Small intestine (tissue), 4 donors: ENCODE measurements around the gene MYOM3. TPM values are rescaled to one million over a fixed set of nuclear protein-coding genes. Genes with fewer than 3 reads are reported as not detected.

Source experiments
- polyA plus RNA-seq, 4 donors: library from polyadenylated mRNA; stranded (reverse) in 3 of 4; unstranded in 1 of 4; fragments of 200-250 nt in 3 of 4; fragments of 120-200 nt in 1 of 4; gene quantifications; one replicate each; pipeline versions ENCODE4 v1.2.1 to v1.2.3, GENCODE V29; 2013
- donor health status: healthy with polysubstance abuse.
- donor health status: Bipolar disorder and iron deficiency.
- donor health status: healthy.

The MYOM3 gene
- polyA plus RNA-seq, 4 donors, result 1.7 to 84.8 (median 5.7) TPM

Other genes starting within 250 kb of the MYOM3 start
- 10 to 100 TPM; 44.9 to 81.8 (median 51.3) TPM for gene FUCA1, start 243.8 kb downstream of the MYOM3 start, polyA plus RNA-seq
- under 1 TPM in 2 of 4 donors, not detected in 2; 0.10 to 0.15 TPM for gene CNR2, start 198.8 kb downstream of the MYOM3 start, polyA plus RNA-seq
- gene PNRC2, start 152.3 kb downstream of the MYOM3 start, polyA plus RNA-seq, result 100 to 1,000 TPM; 114 to 181 (median 126) TPM
- gene SRSF10, start 131.8 kb downstream of the MYOM3 start, polyA plus RNA-seq, result 100 to 1,000 TPM in 1 of 4 donors, 10 to 100 TPM in 3; 35.9 to 166 (median 56.3) TPM
- gene IL22RA1, start 31.0 kb upstream of the MYOM3 start, polyA plus RNA-seq, result 100 to 1,000 TPM in 1 of 4 donors, 10 to 100 TPM in 3; 16.3 to 131 (median 25.2) TPM
- gene IFNLR1, start 75.2 kb upstream of the MYOM3 start, polyA plus RNA-seq, result 1 to 10 TPM; 4.8 to 9.8 (median 6.9) TPM
- gene GRHL3, start 207.2 kb upstream of the MYOM3 start, polyA plus RNA-seq, result under 1 TPM in 3 of 4 donors, not detected in 1; 0.28 to 0.67 (median 0.31) TPM